AG09309 (cell line): ENCODE results near the gene POLD4.

ENCODE experiments used
- DNase-seq: peaks from one replicate; pipeline ENCODE4 v3.0.0-alpha.2; 2010; ENCODE audit warnings: low read depth
- H3K4me3 ChIP-seq: 2 replicates; pipeline ENCODE4 v1.5.1; 2011; ENCODE audit warnings: mild to moderate bottlenecking, low read depth, low read length, moderate library complexity; ENCODE audit not compliant: control insufficient read depth
- CTCF ChIP-seq: IDR thresholded peaks from 2 replicates; pipeline ENCODE4 v1.5.1; 2011; ENCODE audit warnings: mild to moderate bottlenecking, low read depth, low read length, inconsistent platforms; ENCODE audit not compliant: insufficient read depth, control insufficient read depth; ENCODE audit errors: missing control alignments

Gene POLD4

GRCh38 chr11:67366546-67366945 is 13.2 kb upstream of the POLD4 start:
- TF ChIP-seq CTCF, result no peak
- DNase-seq, result no peak
- H3K4me3 ChIP-seq, result no peak overlapping the region

- TF ChIP-seq CTCF, result no peak
- H3K4me3 ChIP-seq, result no peak overlapping the region
- DNase-seq, result no peak
Observed at GRCh38 chr11:67365736-67366444, 12.5 kb upstream of the POLD4 start.

GRCh38 chr11:67364783-67365722 is 11.7 kb upstream of the POLD4 start:
- no peak overlapping the region for H3K4me3 ChIP-seq
- no peak for TF ChIP-seq CTCF
- DNase-seq, result no peak

GRCh38 chr11:67364169-67364568 is 10.8 kb upstream of the POLD4 start:
- H3K4me3 ChIP-seq, result no peak overlapping the region
- no peak for DNase-seq
- TF ChIP-seq CTCF, result no peak

GRCh38 chr11:67357831-67358670 is 4.7 kb upstream of the POLD4 start:
- no peak for TF ChIP-seq CTCF

GRCh38 chr11:67356864-67357561 is 3.7 kb upstream of the POLD4 start:
- no peak overlapping the region for H3K4me3 ChIP-seq
- peak; percentile 94 for TF ChIP-seq CTCF

More at GRCh38 chr11:67357831-67358670, 4.7 kb upstream of the POLD4 start:
- no peak for DNase-seq
- no peak overlapping the region for H3K4me3 ChIP-seq

More at GRCh38 chr11:67356864-67357561, 3.7 kb upstream of the POLD4 start:
- no peak for DNase-seq
